WI38 (cell line): ENCODE data around the gene RPH3AL.

ENCODE experiments used
- H3K4me3 ChIP-seq: 2 replicates; pipeline ENCODE4 v1.5.1; 2011; ENCODE audit warnings: low read depth, mild to moderate bottlenecking, control low read depth, low read length
- CTCF ChIP-seq: IDR thresholded peaks from 2 replicates; pipeline ENCODE4 v1.5.1; 2012; ENCODE audit warnings: low read depth, mild to moderate bottlenecking, control low read depth, low read length

The RPH3AL gene

GRCh38 chr17:391850-392249 is 39.2 kb upstream of the RPH3AL start:
- TF ChIP-seq CTCF = no peak
- H3K4me3 ChIP-seq = no peak overlapping the region

GRCh38 chr17:390025-390424 is 37.4 kb upstream of the RPH3AL start:
- no peak overlapping the region for H3K4me3 ChIP-seq
- TF ChIP-seq CTCF = no peak

- TF ChIP-seq CTCF = no peak
Observed at GRCh38 chr17:388087-388486, 35.5 kb upstream of the RPH3AL start.

GRCh38 chr17:386141-386876 is 33.7 kb upstream of the RPH3AL start:
- H3K4me3 ChIP-seq = no peak overlapping the region
- no peak for TF ChIP-seq CTCF

More at GRCh38 chr17:388087-388486, 35.5 kb upstream of the RPH3AL start:
- H3K4me3 ChIP-seq = no peak overlapping the region

GRCh38 chr17:385836-386140 is 33.2 kb upstream of the RPH3AL start:
- peak overlapping the region; percentile 49 for H3K4me3 ChIP-seq
- TF ChIP-seq CTCF = no peak

GRCh38 chr17:385178-385835 is 32.7 kb upstream of the RPH3AL start:
- H3K4me3 ChIP-seq = peak overlapping the region; percentile 49
- TF ChIP-seq CTCF = no peak

GRCh38 chr17:384622-385177 is 32.1 kb upstream of the RPH3AL start:
- H3K4me3 ChIP-seq = no peak overlapping the region
- no peak for TF ChIP-seq CTCF
